CD14-positive monocyte (primary cell): ENCODE measurements around the gene PFKP. TPM values are rescaled to one million over a fixed set of nuclear protein-coding genes. Genes with fewer than 3 reads are reported as not detected.

Experiments used
- DNase-seq, 3 donors: peaks; one replicate each; pipeline ENCODE4 v3.0.0-alpha.2; 2011 to 2022
- H2AFZ ChIP-seq: 2 replicates; pipeline ENCODE4 v1.6.0; 2012; ENCODE audit warnings: mild to moderate bottlenecking, low read depth, low read length, inconsistent platforms; ENCODE audit not compliant: insufficient read depth, poor library complexity, severe bottlenecking
- H3K27ac ChIP-seq, 2 donors: 1 replicate in 1 of 2; 2 replicates in 1 of 2; pipeline ENCODE4 v1.5.1; 2012 to 2013; ENCODE audit warnings: low read length in 2 of 2, control low read depth in 1 of 2, inconsistent platforms in 1 of 2, low read depth in 1 of 2, mild to moderate bottlenecking in 1 of 2
- H3K27me3 ChIP-seq, 2 donors: one replicate each; pipeline versions ENCODE4 v1.6.0 to v1.6.1; 2011 to 2013; ENCODE audit warnings: low read length in 2 of 2; ENCODE audit not compliant: control insufficient read depth in 2 of 2, insufficient read depth in 2 of 2
- H3K36me3 ChIP-seq, 2 donors: replicated peaks in 1 of 2; 1 replicate in 1 of 2; 2 replicates in 1 of 2; pipeline versions ENCODE4 v1.5.1 to v1.6.1; 2012 to 2013; ENCODE audit warnings: low read length in 2 of 2, control low read depth in 1 of 2, inconsistent platforms in 1 of 2, mild to moderate bottlenecking in 1 of 2; ENCODE audit not compliant: insufficient read depth in 2 of 2, control insufficient read depth in 1 of 2
- H3K4me1 ChIP-seq, 2 donors: 1 replicate in 1 of 2; 2 replicates in 1 of 2; pipeline versions ENCODE4 v1.5.1 to v1.6.1; 2012 to 2013; ENCODE audit warnings: low read length in 2 of 2, control low read depth in 1 of 2, inconsistent platforms in 1 of 2, mild to moderate bottlenecking in 1 of 2, moderate library complexity in 1 of 2; ENCODE audit not compliant: insufficient read depth in 2 of 2, control insufficient read depth in 1 of 2
- H3K4me2 ChIP-seq: replicated peaks from 2 replicates; pipeline ENCODE3; 2012; ENCODE audit warnings: low read length, moderate library complexity, mild to moderate bottlenecking; ENCODE audit not compliant: poor library complexity, severe bottlenecking; ENCODE audit errors: extremely low read depth
- H3K4me3 ChIP-seq, 3 experiments: fragments of 200-600 bp in 1 of 3; sonication (generic) in 1 of 3; replicated peaks in 1 of 3; 1 replicate in 2 of 3; 2 replicates in 1 of 3; pipeline ENCODE4 v1.5.1; 2011 to 2013; ENCODE audit warnings: low read length in 3 of 3, mild to moderate bottlenecking in 3 of 3, control low read depth in 2 of 3, low read depth in 2 of 3, inconsistent platforms in 1 of 3, moderate library complexity in 1 of 3
- H3K79me2 ChIP-seq: 2 replicates; pipeline ENCODE4 v1.6.0; 2012; ENCODE audit warnings: mild to moderate bottlenecking, control low read depth, inconsistent platforms, low read length, moderate library complexity; ENCODE audit not compliant: insufficient read depth
- H3K9ac ChIP-seq: 2 replicates; pipeline ENCODE4 v1.6.0; 2017; ENCODE audit warnings: low read length, mild to moderate bottlenecking; ENCODE audit not compliant: insufficient read depth, poor library complexity, severe bottlenecking
- H3K9me3 ChIP-seq, 2 donors: replicated peaks in 1 of 2; 1 replicate in 1 of 2; 2 replicates in 1 of 2; pipeline versions ENCODE4 v1.5.1 to v1.6.1; 2012 to 2013; ENCODE audit warnings: low read length in 2 of 2, control low read depth in 1 of 2; ENCODE audit not compliant: control insufficient read depth in 1 of 2, insufficient read depth in 1 of 2
- H4K20me1 ChIP-seq: 2 replicates; pipeline ENCODE4 v1.6.0; 2012; ENCODE audit warnings: mild to moderate bottlenecking, low read length, control low read depth, moderate library complexity; ENCODE audit not compliant: insufficient read depth
- H3K27ac Mint-ChIP-seq, 7 donors: one replicate each; pipeline ENCODE4 v1.8.0; 2020; ENCODE audit warnings: mild to moderate bottlenecking in 7 of 7, mixed read lengths in 7 of 7, moderate library complexity in 6 of 7, inconsistent platforms in 2 of 7
- H3K27me3 Mint-ChIP-seq, 3 donors: one replicate each; pipeline ENCODE4 v1.8.0; 2021 to 2022; ENCODE audit warnings: low read depth in 3 of 3, mild to moderate bottlenecking in 3 of 3, mixed read lengths in 3 of 3, moderate library complexity in 3 of 3, inconsistent platforms in 1 of 3
- H3K36me3 Mint-ChIP-seq, 2 donors: one replicate each; pipeline ENCODE4 v1.8.0; 2020; ENCODE audit warnings: mixed read lengths in 2 of 2, inconsistent platforms in 1 of 2, mild to moderate bottlenecking in 1 of 2
- H3K4me1 Mint-ChIP-seq: one replicate; pipeline ENCODE4 v1.8.0; 2020; ENCODE audit warnings: mild to moderate bottlenecking, mixed read lengths
- H3K4me3 Mint-ChIP-seq, 2 donors: one replicate each; pipeline ENCODE4 v1.8.0; 2020; ENCODE audit warnings: mild to moderate bottlenecking in 2 of 2, mixed read lengths in 2 of 2, moderate library complexity in 1 of 2
- H3K9me3 Mint-ChIP-seq, 7 donors: one replicate each; pipeline ENCODE4 v1.8.0; 2020 to 2022; ENCODE audit warnings: mixed read lengths in 7 of 7, mild to moderate bottlenecking in 6 of 7, moderate library complexity in 6 of 7, inconsistent platforms in 2 of 7
- CTCF ChIP-seq: fragments of 200-600 bp; IDR thresholded peaks from one replicate; pipeline ENCODE4 v1.8.0; 2022; ENCODE audit warnings: antibody characterized with exemption, mild to moderate bottlenecking
- WGBS: methylation state at CpG from one replicate; pipeline ENCODE4 v1.1.5; 2013; ENCODE audit warnings: missing lambda C conversion rate; ENCODE audit not compliant: insufficient coverage; 5-methylcytosine and 5-hydroxymethylcytosine counted together
- intact Hi-C, 2 donors: fragments of 100-400 bp; cut with micrococcal nuclease; formaldehyde crosslinking; loops; one replicate each; pipeline versions ENCODE4 v1.15.0 to v1.15.1; 2023
- polyA plus RNA-seq, 3 donors: library from polyadenylated mRNA; depleted of rRNA in 1 of 3; unstranded in 2 of 3; stranded (reverse) in 1 of 3; fragments of 300-500 nt in 2 of 3; fragments of >200 nt in 1 of 3; fragmentation: Illumina TruSeq in 2 of 3; gene quantifications; 1 replicate in 2 of 3; 2 replicates in 1 of 3; pipeline ENCODE4 v1.2.3, GENCODE V29; 2012 to 2021

The PFKP gene
- polyA plus RNA-seq, 3 donors: 6.5 to 14.2 (median 8.1) TPM

GRCh38 chr10:3152566-3152935, 85.2 kb downstream of the PFKP start:
- Histone ChIP-seq H3K9ac (no peak overlapping the region), H3K36me3 (peaks cover 82 to 100% of the 10 kb centered on the region in 2 donors), H4K20me1 (no peaks in the 10 kb centered on the region), H3K9me3 (no peaks in the 10 kb centered on the region), H3K4me2 (no peak overlapping the region), H2AFZ (no peak overlapping the region), H3K27me3 (no peaks in the 10 kb centered on the region), H3K4me1 (no peaks in the 10 kb centered on the region), H3K4me3 (no peak overlapping the region), H3K27ac (no peak overlapping the region), H3K79me2 (no peaks in the 10 kb centered on the region)
- Mint-ChIP-seq H3K4me1 (no peaks in the 10 kb centered on the region), H3K36me3 (peaks cover 91 to 93% of the 10 kb centered on the region in 2 donors), H3K4me3 (no peak overlapping the region), H3K27ac (peak overlapping the region in 4 of 7 donors; percentile 23 to 66 (median 33)), H3K9me3 (no peaks in the 10 kb centered on the region), H3K27me3 (no peaks in the 10 kb centered on the region)
- DNase-seq: no peak
- WGBS: 83% methylated on average over 9 of the region's 9 CpGs
- no peak for TF ChIP-seq CTCF
- intact Hi-C loops: no loop called here

- Mint-ChIP-seq H3K27me3 (peaks cover 0 to 2% (median 0%) of the 10 kb centered on the region in 3 donors), H3K9me3 (no peaks in the 10 kb centered on the region), H3K4me3 (no peak overlapping the region), H3K27ac (no peak overlapping the region), H3K36me3 (peaks cover 91 to 93% of the 10 kb centered on the region in 2 donors), H3K4me1 (no peaks in the 10 kb centered on the region)
- TF ChIP-seq CTCF: no peak
- no peaks in the 10 kb centered on the region for H3K79me2 ChIP-seq
- H3K9ac ChIP-seq: no peak overlapping the region
- no peak overlapping the region for H3K4me2 ChIP-seq
- H2AFZ ChIP-seq: no peak overlapping the region
- intact Hi-C loops: no loop called here
- no peak for DNase-seq
- H4K20me1 ChIP-seq: no peaks in the 10 kb centered on the region
- no peak overlapping the region for H3K4me3 ChIP-seq
- no peaks in the 10 kb centered on the region for H3K4me1 ChIP-seq
- H3K27ac ChIP-seq: no peak overlapping the region
- H3K27me3 ChIP-seq: no peaks in the 10 kb centered on the region
- 94% methylated on average over 8 of the region's 10 CpGs for WGBS
- no peaks in the 10 kb centered on the region for H3K9me3 ChIP-seq
- peaks cover 82 to 100% of the 10 kb centered on the region in 2 donors for H3K36me3 ChIP-seq
These were observed 87.3 kb downstream of the PFKP start for GRCh38 chr10:3154666-3155065.
